Neural progenitor cell (in vitro differentiated cells): ENCODE results near the gene C11orf21. TPM values are rescaled to one million over a fixed set of nuclear protein-coding genes. Genes with fewer than 3 reads are reported as not detected.

Experiments
- DNase-seq: peaks from one replicate; pipeline ENCODE4 v3.0.0-alpha.2; 2016; ENCODE audit warnings: low spot score
- H2AFZ ChIP-seq: fragments of 200-600 bp; sonication (generic); replicated peaks from 2 replicates; pipeline ENCODE4 v1.6.1; 2016; ENCODE audit warnings: antibody characterized with exemption
- H3F3A ChIP-seq: fragments of 200-600 bp; sonication (generic); 2 replicates; pipeline ENCODE4 v1.6.1; 2016; ENCODE audit warnings: antibody characterized with exemption, low read depth
- H3K27ac ChIP-seq: fragments of 200-600 bp; sonication (generic); 2 replicates; pipeline ENCODE4 v1.5.1; 2016; ENCODE audit warnings: mild to moderate bottlenecking
- H3K27me3 ChIP-seq: fragments of 200-600 bp; sonication (generic); 2 replicates; pipeline ENCODE4 v1.6.1; 2016; ENCODE audit warnings: mild to moderate bottlenecking, moderate library complexity
- H3K36me3 ChIP-seq: fragments of 200-600 bp; sonication (generic); 2 replicates; pipeline ENCODE4 v1.5.1; 2016
- H3K4me1 ChIP-seq: fragments of 200-600 bp; sonication (generic); 2 replicates; pipeline ENCODE4 v1.6.1; 2016; ENCODE audit warnings: mixed run types
- H3K4me2 ChIP-seq: fragments of 200-600 bp; sonication (generic); 2 replicates; pipeline ENCODE4 v1.6.1; 2016
- H3K4me3 ChIP-seq: fragments of 200-600 bp; sonication (generic); 2 replicates; pipeline ENCODE4 v1.5.1; 2016
- H3K79me2 ChIP-seq: fragments of 200-600 bp; sonication (generic); 2 replicates; pipeline ENCODE4 v1.6.1; 2016; ENCODE audit warnings: low read depth
- H3K9ac ChIP-seq: fragments of 200-600 bp; sonication (generic); 2 replicates; pipeline ENCODE4 v1.6.1; 2016
- H3K9me3 ChIP-seq: fragments of 200-600 bp; sonication (generic); 2 replicates; pipeline ENCODE4 v1.5.1; 2016; ENCODE audit warnings: low read depth
- H4K20me1 ChIP-seq: fragments of 200-600 bp; sonication (generic); 2 replicates; pipeline ENCODE4 v1.6.1; 2016; ENCODE audit warnings: low read depth
- H3K27ac Mint-ChIP-seq: 3 replicates; pipeline ENCODE4 v1.8.0; 2021; ENCODE audit warnings: mixed read lengths
- H3K27me3 Mint-ChIP-seq: 2 replicates; pipeline ENCODE4 v1.8.0; 2022; ENCODE audit warnings: low read depth, mild to moderate bottlenecking, inconsistent platforms, moderate library complexity, mixed read lengths; ENCODE audit not compliant: insufficient read depth
- H3K36me3 Mint-ChIP-seq: 3 replicates; pipeline ENCODE4 v1.8.0; 2021; ENCODE audit warnings: mixed read lengths
- H3K4me1 Mint-ChIP-seq: 3 replicates; pipeline ENCODE4 v1.8.0; 2021; ENCODE audit warnings: mixed read lengths
- H3K4me3 Mint-ChIP-seq: 3 replicates; pipeline ENCODE4 v1.8.0; 2021; ENCODE audit warnings: mild to moderate bottlenecking, moderate library complexity, mixed read lengths
- H3K9me3 Mint-ChIP-seq: 3 replicates; pipeline ENCODE4 v1.8.0; 2020; ENCODE audit warnings: mixed read lengths
- EZH2 ChIP-seq: fragments of 200-600 bp; sonication (generic); IDR thresholded peaks from 2 replicates; pipeline ENCODE4 v1.6.1; 2017; ENCODE audit warnings: antibody characterized with exemption, mild to moderate bottlenecking, moderate library complexity
- EZH2phosphoT487 ChIP-seq: fragments of 200-600 bp; sonication (generic); IDR thresholded peaks from 2 replicates; pipeline ENCODE4 v1.6.1; 2017; ENCODE audit warnings: antibody characterized with exemption
- total RNA-seq: library from RNA; depleted of rRNA; stranded (reverse); fragments of >200 nt; gene quantifications from 2 replicates; pipeline ENCODE4 v1.2.3, GENCODE V29; 2015; ENCODE audit warnings: low replicate concordance
- TF ChIP-seq, protein P1 (sequence below): fragments of 200-600 bp; sonication (generic); IDR thresholded peaks from 2 replicates; pipeline ENCODE4 v1.5.1; 2017; ENCODE audit warnings: antibody characterized with exemption, mild to moderate bottlenecking

The C11orf21 gene
- total RNA-seq, 1 donor from 2014 or later = not detected

DNA sequence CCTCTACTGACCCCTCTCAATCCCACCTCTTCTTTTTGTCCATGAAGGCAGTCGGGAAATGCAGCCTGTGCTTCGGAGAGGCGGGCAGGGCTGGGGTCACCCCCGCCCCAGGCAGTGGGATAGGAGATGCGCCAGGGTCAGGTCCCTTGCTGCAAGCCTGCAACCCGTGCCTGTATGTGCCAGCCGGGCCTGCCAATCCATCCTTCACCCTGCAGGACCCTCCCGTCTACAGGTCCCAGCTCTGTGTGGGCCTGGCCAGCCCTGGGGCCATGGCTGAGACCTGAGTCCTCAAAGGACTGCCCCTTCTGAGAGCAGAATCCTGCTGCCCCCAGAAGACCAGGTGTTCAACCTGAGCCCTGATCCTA is 42.3 kb downstream of the C11orf21 start:
- DNase-seq = no peak
- Mint-ChIP-seq H3K36me3 (no peaks in the 10 kb centered on the region), H3K9me3 (peaks cover 6% of the 10 kb centered on the region), H3K27me3 (peaks cover 11% of the 10 kb centered on the region), H3K4me3 (no peak overlapping the region), H3K4me1 (peaks cover 9% of the 10 kb centered on the region), H3K27ac (no peak overlapping the region)
- Histone ChIP-seq H3K9me3 (no peaks in the 10 kb centered on the region), H3K79me2 (no peaks in the 10 kb centered on the region), H3K4me3 (no peak overlapping the region), H3F3A (no peaks in the 10 kb centered on the region), H3K27me3 (peaks cover 6% of the 10 kb centered on the region), H4K20me1 (no peaks in the 10 kb centered on the region), H3K36me3 (no peaks in the 10 kb centered on the region), H3K4me1 (peaks cover 9% of the 10 kb centered on the region), H3K9ac (no peak overlapping the region), H3K27ac (no peak overlapping the region), H3K4me2 (no peak overlapping the region), H2AFZ (no peak overlapping the region)
- TF ChIP-seq EZH2 (no peak), EZH2phosphoT487 (no peak)
- TF ChIP-seq, protein P1, sequence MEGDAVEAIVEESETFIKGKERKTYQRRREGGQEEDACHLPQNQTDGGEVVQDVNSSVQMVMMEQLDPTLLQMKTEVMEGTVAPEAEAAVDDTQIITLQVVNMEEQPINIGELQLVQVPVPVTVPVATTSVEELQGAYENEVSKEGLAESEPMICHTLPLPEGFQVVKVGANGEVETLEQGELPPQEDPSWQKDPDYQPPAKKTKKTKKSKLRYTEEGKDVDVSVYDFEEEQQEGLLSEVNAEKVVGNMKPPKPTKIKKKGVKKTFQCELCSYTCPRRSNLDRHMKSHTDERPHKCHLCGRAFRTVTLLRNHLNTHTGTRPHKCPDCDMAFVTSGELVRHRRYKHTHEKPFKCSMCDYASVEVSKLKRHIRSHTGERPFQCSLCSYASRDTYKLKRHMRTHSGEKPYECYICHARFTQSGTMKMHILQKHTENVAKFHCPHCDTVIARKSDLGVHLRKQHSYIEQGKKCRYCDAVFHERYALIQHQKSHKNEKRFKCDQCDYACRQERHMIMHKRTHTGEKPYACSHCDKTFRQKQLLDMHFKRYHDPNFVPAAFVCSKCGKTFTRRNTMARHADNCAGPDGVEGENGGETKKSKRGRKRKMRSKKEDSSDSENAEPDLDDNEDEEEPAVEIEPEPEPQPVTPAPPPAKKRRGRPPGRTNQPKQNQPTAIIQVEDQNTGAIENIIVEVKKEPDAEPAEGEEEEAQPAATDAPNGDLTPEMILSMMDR = no peak

DNA sequence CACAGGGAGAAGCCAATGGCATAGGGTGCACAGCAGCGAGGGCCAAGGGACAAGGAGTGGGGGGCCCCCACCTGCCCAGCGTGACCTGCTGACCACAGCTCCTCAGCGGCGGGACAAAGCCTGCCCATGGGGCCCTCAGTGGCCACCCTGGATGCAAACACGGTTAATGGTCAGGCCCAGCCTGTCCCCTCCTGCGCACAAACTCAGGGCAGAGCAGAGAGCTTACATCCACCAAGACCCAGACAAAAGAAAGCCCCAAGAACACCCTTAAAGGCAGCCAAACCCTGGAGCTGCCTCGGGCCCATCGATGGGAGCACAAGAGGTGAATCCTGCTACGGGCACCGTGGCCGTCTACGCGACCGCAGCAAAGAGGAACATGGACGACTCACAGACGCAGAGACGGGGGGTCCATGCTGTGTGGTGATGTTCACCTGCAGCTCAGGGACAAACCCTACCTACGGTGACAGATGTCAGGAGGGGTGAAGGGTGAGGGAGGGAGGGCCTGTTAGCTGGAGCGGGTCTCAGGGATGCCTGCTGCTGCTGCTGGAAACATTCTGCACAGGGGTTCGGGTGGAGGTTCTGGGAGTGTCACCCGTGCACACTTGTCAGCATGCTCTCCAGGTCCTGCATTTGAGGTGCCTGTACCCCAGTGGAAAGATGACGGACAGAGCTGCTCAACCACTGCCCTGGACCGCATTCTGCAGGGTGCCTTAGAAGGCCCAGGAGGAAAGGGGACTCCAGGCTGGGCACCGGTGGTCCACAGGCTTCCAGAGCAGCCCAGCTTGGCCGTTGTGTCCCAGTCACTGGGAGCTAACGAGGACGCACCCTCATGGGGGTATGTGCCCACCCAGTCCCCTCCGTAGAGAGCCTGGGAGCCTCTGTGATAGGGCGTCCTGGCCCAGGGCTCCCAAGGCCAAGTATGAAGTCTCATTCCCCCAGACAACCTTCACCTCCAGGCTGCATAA is 42.9 kb downstream of the C11orf21 start:
- Mint-ChIP-seq H3K36me3 (no peaks in the 10 kb centered on the region), H3K27me3 (peaks cover 11% of the 10 kb centered on the region), H3K27ac (peak overlapping the region; percentile 72), H3K9me3 (peaks cover 6% of the 10 kb centered on the region), H3K4me1 (peaks cover 9% of the 10 kb centered on the region), H3K4me3 (no peak overlapping the region)
- Histone ChIP-seq H3K27ac (no peak overlapping the region), H2AFZ (no peak overlapping the region), H3K4me2 (no peak overlapping the region), H4K20me1 (no peaks in the 10 kb centered on the region), H3K36me3 (no peaks in the 10 kb centered on the region), H3K79me2 (no peaks in the 10 kb centered on the region), H3K4me3 (no peak overlapping the region), H3F3A (no peaks in the 10 kb centered on the region), H3K27me3 (peaks cover 5% of the 10 kb centered on the region), H3K9me3 (no peaks in the 10 kb centered on the region), H3K4me1 (peaks cover 9% of the 10 kb centered on the region), H3K9ac (no peak overlapping the region)
- no peak for DNase-seq
- TF ChIP-seq, protein P1 = no peak
- TF ChIP-seq EZH2 (no peak), EZH2phosphoT487 (no peak)

DNA sequence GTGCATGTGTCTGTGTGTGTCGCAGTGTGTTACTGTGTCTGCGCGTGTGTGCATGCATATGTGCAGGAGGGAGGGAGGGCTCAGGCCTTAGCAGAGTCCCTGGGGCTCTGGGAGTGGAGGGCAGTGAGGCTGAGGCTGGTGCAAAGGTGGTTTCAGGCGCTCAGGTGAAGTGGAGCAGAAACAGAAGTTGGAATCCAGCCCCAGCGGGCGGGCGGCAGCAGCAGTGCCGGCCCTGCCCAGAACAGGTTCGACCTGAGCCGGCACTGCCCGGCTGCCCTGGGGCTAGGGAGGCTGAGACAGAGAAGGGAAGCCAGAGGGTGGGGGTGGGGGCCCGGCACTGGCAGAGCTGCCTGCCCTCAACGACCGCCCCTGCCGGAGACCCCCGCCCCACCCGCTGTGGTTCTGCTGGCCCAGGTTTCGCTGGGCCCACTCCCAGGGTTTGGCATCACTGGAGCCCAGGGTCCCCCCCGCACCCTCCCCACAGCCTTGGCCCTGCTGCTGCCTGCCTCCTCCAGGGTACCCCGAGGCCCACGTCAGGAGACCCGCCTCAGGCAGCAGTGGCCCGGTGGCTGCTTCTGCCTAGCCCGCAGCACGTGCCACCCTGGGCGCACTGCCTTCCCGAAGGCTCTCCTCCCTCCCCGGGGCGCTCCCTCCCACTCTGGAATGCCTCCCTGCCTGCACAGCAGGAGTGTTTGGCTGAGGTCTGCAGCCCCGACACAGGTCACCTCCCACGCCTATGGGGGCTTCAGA is 44.6 kb downstream of the C11orf21 start:
- TF ChIP-seq EZH2phosphoT487 = no peak
- TF ChIP-seq, protein P1 = no peak
- no peak for TF ChIP-seq EZH2
- peak overlapping the region; percentile 24 for H3K4me3 Mint-ChIP-seq
- no peaks in the 10 kb centered on the region for H4K20me1 ChIP-seq
- no peak overlapping the region for H2AFZ ChIP-seq
- DNase-seq = no peak
- H3K27me3 Mint-ChIP-seq = peaks cover 10% of the 10 kb centered on the region
- no peaks in the 10 kb centered on the region for H3F3A ChIP-seq
- peak overlapping the region; percentile 61 for H3K27ac Mint-ChIP-seq
- no peak overlapping the region for H3K4me3 ChIP-seq
- H3K9me3 Mint-ChIP-seq = peaks cover 6% of the 10 kb centered on the region
- peaks cover 4% of the 10 kb centered on the region for H3K4me1 ChIP-seq
- peaks cover 7% of the 10 kb centered on the region for H3K4me1 Mint-ChIP-seq
- H3K36me3 Mint-ChIP-seq = no peaks in the 10 kb centered on the region
- H3K36me3 ChIP-seq = no peaks in the 10 kb centered on the region
- H3K9me3 ChIP-seq = no peaks in the 10 kb centered on the region
- H3K27ac ChIP-seq = no peak overlapping the region
- H3K4me2 ChIP-seq = no peak overlapping the region
- no peaks in the 10 kb centered on the region for H3K79me2 ChIP-seq
- H3K27me3 ChIP-seq = peaks cover 5% of the 10 kb centered on the region
- H3K9ac ChIP-seq = no peak overlapping the region
